GOT3 (cell line): ENCODE data around the gene SAMD1.
"Not testable (repeated sequence)": the region's sequence is repeated elsewhere in the genome, so short reads cannot be mapped to it uniquely, and the experiment has no call there.

Experiments used
- DNase-seq: peaks from one replicate; lab custom pipeline; 2025; ENCODE audit warnings: mixed read lengths; lab: John Stamatoyannopoulos, UW

SAMD1 gene

GRCh38 chr19:14061081-14061749 lies 29.3 kb downstream of the SAMD1 start:
- DNase-seq = no peak

- DNase-seq = no peak
These were observed 30.8 kb downstream of the SAMD1 start for GRCh38 chr19:14059652-14060155.

GRCh38 chr19:14059093-14059480 lies 31.5 kb downstream of the SAMD1 start:
- DNase-seq = no peak

- no peak for DNase-seq
These were observed 32.1 kb downstream of the SAMD1 start for GRCh38 chr19:14058182-14059092.

- no peak for DNase-seq
These were observed 33.7 kb downstream of the SAMD1 start for GRCh38 chr19:14056741-14057356.

- DNase-seq = no peak
These were observed 34.4 kb downstream of the SAMD1 start for GRCh38 chr19:14056069-14056666.

GRCh38 chr19:14055396-14055795 lies 35.2 kb downstream of the SAMD1 start:
- DNase-seq = no peak

GRCh38 chr19:14054721-14055120 lies 35.8 kb downstream of the SAMD1 start:
- no peak for DNase-seq

GRCh38 chr19:14054099-14054498 lies 36.5 kb downstream of the SAMD1 start:
- no peak for DNase-seq

- no peak for DNase-seq
These were observed 37.1 kb downstream of the SAMD1 start for GRCh38 chr19:14053500-14053899.

GRCh38 chr19:14053032-14053431 lies 37.5 kb downstream of the SAMD1 start:
- DNase-seq = no peak

GRCh38 chr19:14052470-14052869 lies 38.1 kb downstream of the SAMD1 start:
- DNase-seq = no peak

- DNase-seq = no peak
These were observed 38.6 kb downstream of the SAMD1 start for GRCh38 chr19:14051980-14052379.

- not testable (repeated sequence) for DNase-seq
These were observed 39.6 kb downstream of the SAMD1 start for GRCh38 chr19:14050961-14051360.

- DNase-seq = no peak
These were observed 40.0 kb downstream of the SAMD1 start for GRCh38 chr19:14050512-14050911.

- DNase-seq = no peak
These were observed 42.0 kb downstream of the SAMD1 start for GRCh38 chr19:14048443-14049153.

GRCh38 chr19:14047866-14048265 lies 42.7 kb downstream of the SAMD1 start:
- DNase-seq = not testable (repeated sequence)

- not testable (repeated sequence) for DNase-seq
These were observed 47.6 kb downstream of the SAMD1 start for GRCh38 chr19:14042659-14043608.

- no peak for DNase-seq
These were observed 51.4 kb downstream of the SAMD1 start for GRCh38 chr19:14039181-14039580.
